Mesenchymal stem cell (in vitro differentiated cells and primary cell): ENCODE measurements around the gene OAS1.

Source experiments
- DNase-seq: peaks from one replicate; pipeline ENCODE4 v3.0.0-alpha.2; 2013
- H2AFZ ChIP-seq: one replicate; pipeline ENCODE4 v1.6.1; 2013; ENCODE audit warnings: low read depth, mild to moderate bottlenecking, control low read depth, inconsistent platforms, low read length, moderate library complexity
- H2AK5ac ChIP-seq: 2 replicates; pipeline ENCODE4 v1.6.1; 2013; ENCODE audit warnings: low read length, moderate library complexity, mild to moderate bottlenecking, inconsistent platforms; ENCODE audit not compliant: severe bottlenecking
- H2BK120ac ChIP-seq: one replicate; pipeline ENCODE4 v1.6.1; 2013; ENCODE audit warnings: low read depth, mild to moderate bottlenecking, inconsistent platforms, low read length, moderate library complexity
- H2BK12ac ChIP-seq, 2 experiments: one replicate each; pipeline ENCODE4 v1.6.1; 2013; ENCODE audit warnings: inconsistent platforms in 2 of 2, low read length in 2 of 2, mild to moderate bottlenecking in 2 of 2, moderate library complexity in 2 of 2, control low read depth in 1 of 2
- H2BK15ac ChIP-seq: one replicate; pipeline ENCODE4 v1.6.1; 2013; ENCODE audit warnings: mild to moderate bottlenecking, low read depth, inconsistent platforms; ENCODE audit not compliant: poor library complexity, severe bottlenecking
- H2BK5ac ChIP-seq: 2 replicates; pipeline ENCODE4 v1.6.1; 2013; ENCODE audit warnings: low read depth, mild to moderate bottlenecking, low read length, control low read depth, inconsistent platforms; ENCODE audit not compliant: poor library complexity, severe bottlenecking
- H3K14ac ChIP-seq, 2 experiments: one replicate each; pipeline ENCODE4 v1.6.1; 2013; ENCODE audit warnings: inconsistent platforms in 2 of 2, low read length in 2 of 2, control low read depth in 1 of 2, mild to moderate bottlenecking in 1 of 2, moderate library complexity in 1 of 2
- H3K18ac ChIP-seq, 2 experiments: one replicate each; pipeline ENCODE4 v1.6.1; 2013; ENCODE audit warnings: inconsistent platforms in 2 of 2, low read length in 2 of 2, control low read depth in 1 of 2, low read depth in 1 of 2, mild to moderate bottlenecking in 1 of 2
- H3K23ac ChIP-seq, 2 experiments: one replicate each; pipeline ENCODE4 v1.6.1; 2013; ENCODE audit warnings: inconsistent platforms in 2 of 2, low read length in 2 of 2, mild to moderate bottlenecking in 2 of 2, moderate library complexity in 2 of 2, control low read depth in 1 of 2
- H3K27ac ChIP-seq: 2 replicates; pipeline ENCODE4 v1.5.1; 2013; ENCODE audit warnings: mild to moderate bottlenecking, moderate library complexity, low read length, control low read depth, inconsistent platforms; ENCODE audit not compliant: poor library complexity, severe bottlenecking
- H3K27me3 ChIP-seq, 2 experiments: 2 replicates each; pipeline versions ENCODE4 v1.6.1 to v1.7.0; 2013; ENCODE audit warnings: low read length in 2 of 2, mild to moderate bottlenecking in 2 of 2, moderate library complexity in 2 of 2, control low read depth in 1 of 2, inconsistent platforms in 1 of 2; ENCODE audit not compliant: control insufficient read depth in 1 of 2, insufficient read depth in 1 of 2
- H3K36me3 ChIP-seq, 2 experiments: 2 replicates each; pipeline versions ENCODE4 v1.6.1 to v1.7.0; 2013; ENCODE audit warnings: low read length in 2 of 2, control low read depth in 1 of 2, inconsistent platforms in 1 of 2, low read depth in 1 of 2, mild to moderate bottlenecking in 1 of 2; ENCODE audit not compliant: insufficient read depth in 2 of 2, control insufficient read depth in 1 of 2
- H3K4ac ChIP-seq, 2 experiments: one replicate each; pipeline ENCODE4 v1.6.1; 2013; ENCODE audit warnings: inconsistent platforms in 2 of 2, low read length in 2 of 2, mild to moderate bottlenecking in 2 of 2, moderate library complexity in 2 of 2, control low read depth in 1 of 2, low read depth in 1 of 2
- H3K4me1 ChIP-seq: 2 replicates; pipeline ENCODE4 v1.6.1; 2013; ENCODE audit warnings: low read depth, low read length, control low read depth; ENCODE audit not compliant: control insufficient read depth, insufficient read depth
- H3K4me2 ChIP-seq: 2 replicates; pipeline ENCODE4 v1.6.1; 2013; ENCODE audit warnings: low read length, mild to moderate bottlenecking, inconsistent platforms; ENCODE audit not compliant: poor library complexity, severe bottlenecking
- H3K4me3 ChIP-seq, 2 experiments: 2 replicates each; pipeline versions ENCODE4 v1.5.1 to v1.7.0; 2013; ENCODE audit warnings: low read length in 2 of 2, mild to moderate bottlenecking in 2 of 2, control low read depth in 1 of 2, low read depth in 1 of 2; ENCODE audit not compliant: insufficient read depth in 1 of 2
- H3K79me1 ChIP-seq: replicated peaks from 2 replicates; pipeline ENCODE4 v1.6.1; 2013; ENCODE audit warnings: mild to moderate bottlenecking, control low read depth, low read length, inconsistent platforms; ENCODE audit not compliant: poor library complexity, severe bottlenecking
- H3K9ac ChIP-seq: 2 replicates; pipeline ENCODE4 v1.7.0; 2013; ENCODE audit warnings: mild to moderate bottlenecking, low read length, moderate library complexity
- H3K9me3 ChIP-seq: 2 replicates; pipeline ENCODE4 v1.7.0; 2013; ENCODE audit warnings: mild to moderate bottlenecking, low read length; ENCODE audit not compliant: control insufficient read depth
- H4K8ac ChIP-seq: one replicate; pipeline ENCODE4 v1.6.1; 2013; ENCODE audit warnings: inconsistent platforms, mild to moderate bottlenecking, low read length, moderate library complexity
- H4K91ac ChIP-seq: one replicate; pipeline ENCODE4 v1.6.1; 2013; ENCODE audit warnings: mild to moderate bottlenecking, low read length, inconsistent platforms
- WGBS: methylation state at CpG from one replicate; pipeline ENCODE4 v1.1.7; 2013; ENCODE audit warnings: mixed read lengths; 5-methylcytosine and 5-hydroxymethylcytosine counted together

The OAS1 gene

GRCh38 chr12:112887550-112887949 lies 19.2 kb upstream of the OAS1 start:
- no peak overlapping the region for H3K4me3 ChIP-seq
- H2BK5ac ChIP-seq: no peak overlapping the region
- no peaks in the 10 kb centered on the region for H3K79me1 ChIP-seq
- DNase-seq: no peak
- H3K18ac ChIP-seq: no peak overlapping the region
- H3K36me3 ChIP-seq: no peaks in the 10 kb centered on the region
- H2BK120ac ChIP-seq: no peak overlapping the region
- no peaks in the 10 kb centered on the region for H3K9me3 ChIP-seq
- H3K27ac ChIP-seq: no peak overlapping the region
- H4K91ac ChIP-seq: no peak overlapping the region
- no peak overlapping the region for H3K4ac ChIP-seq
- H3K4me1 ChIP-seq: no peaks in the 10 kb centered on the region
- no peak overlapping the region for H4K8ac ChIP-seq
- H3K4me2 ChIP-seq: no peak overlapping the region
- H2BK12ac ChIP-seq: no peak overlapping the region
- WGBS: 64% methylated on average over 2 of the region's 2 CpGs
- no peak overlapping the region for H2BK15ac ChIP-seq
- no peak overlapping the region for H3K14ac ChIP-seq
- H3K9ac ChIP-seq: no peak overlapping the region
- H3K27me3 ChIP-seq: peaks cover 18 to 61% of the 10 kb centered on the region in 2 experiments
- no peak overlapping the region for H3K23ac ChIP-seq
- no peak overlapping the region for H2AFZ ChIP-seq
- no peak overlapping the region for H2AK5ac ChIP-seq

GRCh38 chr12:112891093-112892024 lies 15.4 kb upstream of the OAS1 start:
- no peak overlapping the region for H2BK12ac ChIP-seq
- no peaks in the 10 kb centered on the region for H3K9me3 ChIP-seq
- 74% methylated on average over 6 of the region's 6 CpGs for WGBS
- H4K8ac ChIP-seq: no peak overlapping the region
- no peak overlapping the region for H3K9ac ChIP-seq
- no peaks in the 10 kb centered on the region for H3K4me1 ChIP-seq
- no peak overlapping the region for H3K4me3 ChIP-seq
- H4K91ac ChIP-seq: no peak overlapping the region
- H2BK120ac ChIP-seq: no peak overlapping the region
- no peaks in the 10 kb centered on the region for H3K79me1 ChIP-seq
- H2AK5ac ChIP-seq: no peak overlapping the region
- H3K4ac ChIP-seq: no peak overlapping the region
- no peak for DNase-seq
- H3K36me3 ChIP-seq: no peaks in the 10 kb centered on the region
- H3K18ac ChIP-seq: no peak overlapping the region
- no peak overlapping the region for H2BK15ac ChIP-seq
- H3K14ac ChIP-seq: no peak overlapping the region
- peaks cover 14 to 56% of the 10 kb centered on the region in 2 experiments for H3K27me3 ChIP-seq
- H2AFZ ChIP-seq: no peak overlapping the region
- H3K27ac ChIP-seq: no peak overlapping the region
- no peak overlapping the region for H3K4me2 ChIP-seq
- H3K23ac ChIP-seq: no peak overlapping the region
- no peak overlapping the region for H2BK5ac ChIP-seq

- Histone ChIP-seq H3K36me3 (no peaks in the 10 kb centered on the region), H3K27me3 (peaks cover 27 to 58% of the 10 kb centered on the region in 2 experiments), H3K27ac (no peak overlapping the region), H3K14ac (no peak overlapping the region), H2BK120ac (no peak overlapping the region), H2BK5ac (no peak overlapping the region), H2AFZ (no peak overlapping the region), H3K9me3 (no peaks in the 10 kb centered on the region), H4K91ac (no peak overlapping the region), H3K79me1 (no peaks in the 10 kb centered on the region), H3K4ac (no peak overlapping the region), H3K23ac (no peak overlapping the region), H2BK15ac (no peak overlapping the region), H3K18ac (no peak overlapping the region), H3K9ac (no peak overlapping the region), H4K8ac (no peak overlapping the region), H3K4me2 (no peak overlapping the region), H3K4me3 (no peak overlapping the region), H3K4me1 (no peaks in the 10 kb centered on the region), H2AK5ac (no peak overlapping the region), H2BK12ac (no peak overlapping the region)
- WGBS: no CpG with 5 or more reads among the region's 2 CpGs
- DNase-seq: no peak
These were observed 13.9 kb upstream of the OAS1 start for GRCh38 chr12:112892856-112893255.

- H3K27ac ChIP-seq: no peak overlapping the region
- no peak overlapping the region for H2BK5ac ChIP-seq
- no peaks in the 10 kb centered on the region for H3K79me1 ChIP-seq
- H3K36me3 ChIP-seq: no peaks in the 10 kb centered on the region
- no peaks in the 10 kb centered on the region for H3K4me1 ChIP-seq
- H3K9ac ChIP-seq: no peak overlapping the region
- H2AFZ ChIP-seq: no peak overlapping the region
- no peaks in the 10 kb centered on the region for H3K9me3 ChIP-seq
- H2BK12ac ChIP-seq: no peak overlapping the region
- H4K8ac ChIP-seq: no peak overlapping the region
- no peak overlapping the region for H3K4me2 ChIP-seq
- H2AK5ac ChIP-seq: no peak overlapping the region
- no peak for DNase-seq
- H3K4me3 ChIP-seq: no peak overlapping the region
- H3K18ac ChIP-seq: no peak overlapping the region
- H2BK15ac ChIP-seq: no peak overlapping the region
- no peak overlapping the region for H3K14ac ChIP-seq
- no peak overlapping the region for H4K91ac ChIP-seq
- H3K4ac ChIP-seq: no peak overlapping the region
- H3K27me3 ChIP-seq: peaks cover 34 to 65% of the 10 kb centered on the region in 2 experiments
- H2BK120ac ChIP-seq: no peak overlapping the region
- H3K23ac ChIP-seq: no peak overlapping the region
These were observed 12.6 kb upstream of the OAS1 start for GRCh38 chr12:112894128-112894527.
